RWPE1 (cell line): ENCODE measurements around the gene ARHGAP24.

Experiments used
- CTCF ChIA-PET: fragments of 350-600 bp; sonication (Branson Sonifier 250); formaldehyde crosslinking; extraction: SDS; loops from one replicate; lab custom pipeline; 2021; lab: Yijun Ruan, JAX
- POLR2A ChIA-PET: fragments of 400-600 bp; formaldehyde crosslinking; extraction: SDS; loops from one replicate; lab custom pipeline; 2020; ENCODE audit warnings: antibody characterized with exemption; ENCODE audit not compliant: low non-redundant PET; lab: Yijun Ruan, JAX
- DNase-seq: peaks from one replicate; pipeline ENCODE4 v3.0.0; 2012; ENCODE audit warnings: low spot score
- H3K27ac ChIP-seq: fragments of 450-650 bp; 2 replicates; pipeline ENCODE4 v1.5.1; 2017
- TF ChIP-seq, protein P1 (sequence below): fragments of 450-650 bp; conservative IDR thresholded peaks from 2 replicates; pipeline ENCODE4 v1.5.1; 2017; ENCODE audit warnings: low read depth, mild to moderate bottlenecking

ARHGAP24 gene

DNA sequence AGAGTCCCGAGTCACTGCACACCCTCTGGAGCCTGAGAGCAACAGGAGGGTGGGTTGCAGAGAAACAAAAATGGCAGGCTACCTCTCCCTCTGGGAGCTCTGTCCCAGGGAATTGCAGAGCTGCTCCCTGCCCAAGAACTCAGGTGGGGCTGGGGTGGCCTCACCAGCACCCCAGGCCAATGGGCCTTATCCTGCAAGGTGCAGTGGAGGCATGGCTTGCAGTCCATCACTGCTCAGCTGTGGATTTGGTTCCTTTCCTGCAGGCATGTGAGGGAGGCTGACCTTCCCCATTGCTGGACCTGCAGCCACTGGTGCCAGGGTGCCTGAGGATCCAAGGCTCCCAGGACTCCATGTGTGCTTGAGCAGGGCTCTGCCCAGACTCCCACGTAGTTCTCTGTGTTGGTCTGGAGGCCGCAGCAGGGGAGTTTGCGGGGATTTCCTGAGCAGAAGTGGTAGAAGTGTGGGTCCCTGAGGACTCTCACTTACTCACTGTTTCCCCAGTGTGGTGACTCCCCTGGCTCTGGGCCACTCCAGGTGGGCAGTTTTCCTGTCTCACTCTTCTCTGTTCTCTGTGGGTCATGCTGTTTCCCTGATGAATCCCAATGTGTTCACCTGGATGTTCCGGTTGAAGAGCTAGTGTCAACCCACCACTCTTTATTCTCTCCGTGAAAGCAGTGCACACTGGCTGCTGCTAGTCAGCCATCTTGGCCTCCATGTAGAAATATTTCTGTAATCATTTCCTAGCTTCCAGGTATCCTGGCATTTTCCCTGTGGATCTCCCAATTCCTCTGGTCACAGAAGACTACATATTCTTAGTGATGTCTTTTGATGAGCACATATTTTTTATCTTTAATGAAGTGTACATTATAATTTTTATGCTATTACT, 82.3 kb downstream of the ARHGAP24 start:
- H3K27ac ChIP-seq, result no peak overlapping the region
- TF ChIP-seq, protein P1, sequence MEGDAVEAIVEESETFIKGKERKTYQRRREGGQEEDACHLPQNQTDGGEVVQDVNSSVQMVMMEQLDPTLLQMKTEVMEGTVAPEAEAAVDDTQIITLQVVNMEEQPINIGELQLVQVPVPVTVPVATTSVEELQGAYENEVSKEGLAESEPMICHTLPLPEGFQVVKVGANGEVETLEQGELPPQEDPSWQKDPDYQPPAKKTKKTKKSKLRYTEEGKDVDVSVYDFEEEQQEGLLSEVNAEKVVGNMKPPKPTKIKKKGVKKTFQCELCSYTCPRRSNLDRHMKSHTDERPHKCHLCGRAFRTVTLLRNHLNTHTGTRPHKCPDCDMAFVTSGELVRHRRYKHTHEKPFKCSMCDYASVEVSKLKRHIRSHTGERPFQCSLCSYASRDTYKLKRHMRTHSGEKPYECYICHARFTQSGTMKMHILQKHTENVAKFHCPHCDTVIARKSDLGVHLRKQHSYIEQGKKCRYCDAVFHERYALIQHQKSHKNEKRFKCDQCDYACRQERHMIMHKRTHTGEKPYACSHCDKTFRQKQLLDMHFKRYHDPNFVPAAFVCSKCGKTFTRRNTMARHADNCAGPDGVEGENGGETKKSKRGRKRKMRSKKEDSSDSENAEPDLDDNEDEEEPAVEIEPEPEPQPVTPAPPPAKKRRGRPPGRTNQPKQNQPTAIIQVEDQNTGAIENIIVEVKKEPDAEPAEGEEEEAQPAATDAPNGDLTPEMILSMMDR, result no peak
- no peak for DNase-seq
- CTCF ChIA-PET, result interaction anchor here (1.2 kb wide), 1 partner anchor 9 kb away, joined by 3 read pairs; no protein-coding TSS in a partner anchor
- POLR2A ChIA-PET, result interaction anchor here (0.6 kb wide), 1 partner anchor 9 kb away, joined by 3 read pairs; no protein-coding TSS in a partner anchor

DNA sequence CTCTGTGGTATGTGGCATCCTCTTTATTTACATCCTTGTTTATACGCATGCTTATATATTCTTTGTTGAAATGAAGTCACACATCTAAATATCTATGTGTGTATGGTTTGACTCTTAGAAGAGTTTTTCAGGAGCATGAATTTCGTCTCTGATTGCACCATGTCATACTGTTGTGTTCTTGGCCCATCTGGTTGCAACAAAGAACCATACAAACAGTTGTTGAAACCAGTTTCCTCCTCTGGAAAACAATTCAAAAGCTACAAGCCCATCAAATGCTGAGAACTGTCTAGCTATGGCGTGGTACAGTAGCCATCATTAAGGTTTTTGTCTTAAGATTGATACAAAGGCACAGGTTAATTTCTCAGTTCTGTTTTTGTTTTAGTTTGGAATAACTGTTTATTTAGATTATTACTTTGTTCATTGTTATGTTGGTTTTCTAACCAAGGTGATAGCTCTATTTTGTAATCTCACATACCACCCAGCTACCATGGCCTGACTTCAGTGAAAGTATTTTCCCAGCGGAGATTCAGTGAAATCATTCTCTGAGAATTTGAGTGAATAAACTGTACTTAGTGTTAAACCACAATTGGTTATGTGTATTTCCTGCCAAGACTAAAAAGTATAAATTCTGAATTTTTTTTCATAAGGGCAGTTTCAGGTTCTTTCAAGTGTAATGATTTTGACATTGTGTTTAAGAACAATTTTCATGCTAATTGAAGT, 91.0 kb downstream of the ARHGAP24 start:
- no peak overlapping the region for H3K27ac ChIP-seq
- DNase-seq, result no peak
- TF ChIP-seq, protein P1, result no peak
- ChIA-PET POLR2A (no interaction called here), CTCF (interaction anchor here (0.6 to 1.0 kb wide), 2 partner anchors 8 to 82 kb away, joined by 3 read pairs; no protein-coding TSS in a partner anchor)

DNA sequence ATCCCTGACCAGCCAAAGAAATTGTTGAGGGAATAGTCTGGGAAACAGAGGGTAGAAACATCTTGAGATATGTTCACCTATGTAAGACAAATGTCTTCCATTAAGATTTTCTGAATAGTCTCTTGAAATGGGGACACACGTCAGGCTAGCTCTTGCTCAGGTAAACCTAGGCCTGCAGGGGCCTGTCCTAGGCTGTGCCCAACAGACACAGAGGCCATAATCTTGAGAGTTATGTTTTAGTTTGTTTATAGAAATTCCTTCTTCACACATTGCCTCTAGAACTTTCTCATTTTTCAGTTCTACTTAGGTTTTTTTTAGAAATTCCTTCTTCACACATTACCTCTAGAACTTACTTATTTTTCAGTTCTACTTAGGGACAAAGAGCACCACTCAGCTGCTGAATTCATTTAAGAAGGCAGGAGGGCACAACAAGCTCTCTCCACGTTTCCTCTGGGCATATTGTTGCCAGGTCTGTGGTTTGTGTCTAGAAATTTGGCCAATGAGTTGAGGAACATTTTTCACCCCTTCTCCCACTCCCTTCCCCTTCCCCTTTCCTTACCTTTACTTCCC, 94.9 kb downstream of the ARHGAP24 start:
- CTCF ChIA-PET, result interaction anchor here (0.6 kb wide), 1 partner anchor 1971 kb away, joined by 3 read pairs; no protein-coding TSS in a partner anchor

DNA sequence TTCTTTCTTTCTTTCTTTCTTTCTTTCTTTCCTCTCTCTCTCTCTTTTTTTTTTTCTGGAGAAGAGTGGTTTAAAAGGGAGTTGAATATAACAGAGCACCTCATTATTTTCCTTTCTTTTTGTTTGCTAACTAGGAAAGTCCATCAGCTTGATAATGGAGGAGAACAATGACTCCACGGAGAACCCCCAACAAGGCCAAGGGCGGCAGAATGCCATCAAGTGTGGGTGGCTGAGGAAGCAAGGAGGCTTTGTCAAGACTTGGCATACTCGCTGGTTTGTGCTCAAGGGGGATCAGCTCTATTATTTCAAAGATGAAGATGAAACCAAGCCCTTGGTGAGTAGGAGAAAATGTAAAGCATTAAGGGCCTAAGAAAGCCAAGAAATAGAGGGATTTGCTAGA, 95.4 kb downstream of the ARHGAP24 start:
- TF ChIP-seq, protein P1, result no peak
- no peak for DNase-seq
- H3K27ac ChIP-seq, result no peak overlapping the region
- ChIA-PET CTCF (no interaction called here), POLR2A (no interaction called here)

More for the DNA sequence above, 94.9 kb downstream of the ARHGAP24 start:
- POLR2A ChIA-PET, result no interaction called here
- no peak for DNase-seq
- TF ChIP-seq, protein P1, result no peak
- H3K27ac ChIP-seq, result no peak overlapping the region

DNA sequence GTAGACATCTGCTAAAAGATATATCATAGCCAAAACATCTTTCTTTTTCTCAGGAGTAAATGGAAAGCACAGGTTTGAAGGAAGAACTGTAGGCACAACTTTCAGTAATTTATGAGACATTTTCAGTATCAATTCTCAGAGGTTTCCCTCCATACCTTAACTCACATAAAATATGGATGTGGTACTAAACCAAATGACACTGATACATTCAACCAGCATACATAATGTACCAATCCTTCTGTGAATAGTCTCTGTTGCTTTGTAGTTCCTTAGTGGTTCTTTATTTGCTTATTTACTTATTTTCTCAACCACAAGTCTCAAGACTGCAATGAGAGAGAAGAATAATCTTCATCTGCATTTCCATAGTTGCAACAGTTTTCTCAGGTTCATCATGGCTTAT, 96.1 kb downstream of the ARHGAP24 start:
- ChIA-PET CTCF (no interaction called here), POLR2A (no interaction called here)
- TF ChIP-seq, protein P1, result no peak
- DNase-seq, result no peak
- no peak overlapping the region for H3K27ac ChIP-seq

DNA sequence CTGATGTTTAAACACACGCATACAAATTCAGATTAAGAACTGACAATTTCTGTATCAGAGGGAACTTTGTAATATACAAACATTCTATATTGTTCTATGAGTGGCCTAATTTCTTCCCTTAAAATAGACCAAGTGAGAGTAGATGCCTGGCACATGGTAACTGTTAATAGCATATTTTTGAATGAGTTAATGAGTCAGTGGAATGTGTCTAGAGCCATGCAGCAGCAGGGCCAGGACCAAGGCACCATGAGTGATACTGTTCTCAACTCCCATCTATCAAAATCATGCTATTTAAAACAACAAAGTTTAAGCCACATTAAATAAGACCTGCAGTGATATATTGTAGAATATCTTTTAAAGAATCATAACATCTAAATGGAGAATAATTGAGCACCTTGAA, 98.3 kb downstream of the ARHGAP24 start:
- no peak overlapping the region for H3K27ac ChIP-seq
- DNase-seq, result no peak
- ChIA-PET POLR2A (no interaction called here), CTCF (no interaction called here)
- TF ChIP-seq, protein P1, result no peak
